Pancreas (tissue), 10 donors: ENCODE results near the gene EYA3. TPM values are rescaled to one million over a fixed set of nuclear protein-coding genes. Genes with fewer than 3 reads are reported as not detected.

Experiments used
- ATAC-seq, 4 donors: fragments of 200-7000 bp; cut with Tn5 transposase; one replicate each; pipeline versions ENCODE4 v1.8.0 to v1.9.1; 2020; ENCODE audit warnings: mild to moderate bottlenecking in 4 of 4, moderate library complexity in 4 of 4
- DNase-seq, 6 donors: peaks; one replicate each; pipeline ENCODE4 v3.0.0-alpha.2; 2020
- FAIRE-seq: peaks from 2 replicates; lab custom pipeline; 2012; peaks lifted over from hg19 to GRCh38; lab: Jason Lieb, UNC
- H3K27ac ChIP-seq, 4 donors: fragments of 200-600 bp; sonication (generic); 1 replicate in 3 of 4; 2 replicates in 1 of 4; pipeline versions ENCODE4 v1.5.0 to v1.8.0; 2020
- H3K27me3 ChIP-seq, 4 donors: fragments of 200-600 bp; one replicate each; pipeline ENCODE4 v1.8.0; 2021
- H3K36me3 ChIP-seq, 3 donors: fragments of 200-600 bp; sonication (generic) in 1 of 3; one replicate each; pipeline versions ENCODE4 v1.5.0 to v1.8.0; 2020 to 2021
- H3K4me1 ChIP-seq, 3 donors: fragments of 200-600 bp; one replicate each; pipeline ENCODE4 v1.8.0; 2021
- H3K4me3 ChIP-seq, 4 donors: fragments of 200-600 bp; sonication (generic) in 2 of 4; one replicate each; pipeline versions ENCODE4 v1.5.0 to v1.8.0; 2020 to 2021
- H3K9me3 ChIP-seq, 4 donors: fragments of 200-600 bp; one replicate each; pipeline ENCODE4 v1.8.0; 2021
- CTCF ChIP-seq, 4 donors: fragments of 200-600 bp; sonication (generic) in 3 of 4; IDR thresholded peaks; one replicate each; pipeline versions ENCODE4 v1.5.0 to v1.8.0; 2021; ENCODE audit warnings: antibody characterized with exemption in 4 of 4
- WGBS, 2 donors: extraction: QIAGEN DNeasy Blood & Tissue Kit; methylation state at CpG; one replicate each; pipeline ENCODE4 v1.1.7; 2013; 5-methylcytosine and 5-hydroxymethylcytosine counted together
- intact Hi-C, 3 donors: fragments of 100-400 bp; cut with DNase I; formaldehyde crosslinking; loops; one replicate each; pipeline versions ENCODE4 v1.11.1 to v1.14.2; 2022
- polyA plus RNA-seq, 2 donors: library from polyadenylated mRNA; stranded (reverse); fragments of 200-250 nt; gene quantifications; one replicate each; pipeline ENCODE4 v1.2.3, GENCODE V29; 2013
- total RNA-seq, 6 donors: library from RNA; stranded (reverse); fragmentation: NEBNext Ultra II Directional in 4 of 6; extraction: Animal tissue kit (Norgen Biotek cat#: 25700) in 4 of 6; gene quantifications; one replicate each; pipeline versions ENCODE4 v1.2.1 to v1.2.4, GENCODE V29; 2021 to 2023
- donor health status: healthy with polysubstance abuse.
- donor health status: DM: no; HTN: no; CAD: no; lungs with moderate emphysema.
- donor health status: DM: no; HTN: no; CAD: no.
- donor health status: control.
- donor health status: control.
- donor health status: Bipolar disorder and iron deficiency.
- donor health status: DM: yes; HTN: yes; CAD: no.
- donor health status: DM: no; HTN: no; CAD: no.
- donor health status: DM: no; HTN: no; CAD: no.
- donor health status: DM: yes; HTN: yes; CAD: no.

The EYA3 gene
- total and polyA plus RNA-seq, 8 donors, result 3.4 to 14.6 (median 6.9) TPM

GRCh38 chr1:28085129-28085528 is 3.3 kb downstream of the EYA3 start:
- no peak for ATAC-seq
- no peak for DNase-seq
- H3K4me1 ChIP-seq, result peaks cover 5 to 20% (median 19%) of the 10 kb centered on the region in 3 donors
- H3K27ac ChIP-seq, result no peak overlapping the region
- 85 to 95% methylated on average over 5 of the region's 5 CpGs for WGBS, 2 donors
- peaks cover 0 to 2% (median 0%) of the 10 kb centered on the region in 3 donors for H3K36me3 ChIP-seq
- intact Hi-C loops, result no loop called here
- H3K27me3 ChIP-seq, result no peaks in the 10 kb centered on the region
- H3K4me3 ChIP-seq, result no peak overlapping the region
- no peak for TF ChIP-seq CTCF (IDR thresholded peaks at IDR 0.05)
- FAIRE-seq, result no peak
- no peaks in the 10 kb centered on the region for H3K9me3 ChIP-seq

DNA sequence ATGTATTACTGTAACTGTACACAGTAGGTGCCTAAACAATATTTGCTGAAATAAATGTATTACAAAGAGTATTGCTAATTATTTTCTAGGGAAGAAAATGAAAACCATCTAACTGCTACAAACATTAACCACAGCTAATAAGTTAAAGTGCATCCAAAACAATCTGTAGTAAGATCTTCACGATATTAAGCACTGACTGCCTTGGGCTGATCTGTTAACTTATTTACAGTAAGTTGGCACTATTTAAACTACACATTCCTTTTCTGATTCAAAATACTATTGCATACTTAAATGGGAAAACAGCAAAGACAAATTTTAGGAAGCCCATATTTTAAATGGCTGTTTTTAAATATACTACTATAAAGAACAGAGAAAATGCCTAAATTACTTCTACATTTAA is 4.5 kb downstream of the EYA3 start:
- H3K36me3 ChIP-seq, result peaks cover 0 to 5% (median 0%) of the 10 kb centered on the region in 3 donors
- no peak for TF ChIP-seq CTCF (IDR thresholded peaks at IDR 0.05)
- peaks cover 5 to 25% (median 24%) of the 10 kb centered on the region in 3 donors for H3K4me1 ChIP-seq
- no peaks in the 10 kb centered on the region for H3K27me3 ChIP-seq
- no peak for ATAC-seq
- no peak overlapping the region for H3K4me3 ChIP-seq
- no peak for FAIRE-seq
- 9 to 14% methylated on average over 1 of the region's 1 CpG for WGBS, 2 donors
- intact Hi-C loops, result no loop called here
- no peaks in the 10 kb centered on the region for H3K9me3 ChIP-seq
- no peak for DNase-seq
- H3K27ac ChIP-seq, result no peak overlapping the region

GRCh38 chr1:28078680-28079626 is 9.5 kb downstream of the EYA3 start:
- H3K27ac ChIP-seq, result peak overlapping the region in 2 of 4 donors; percentile 53 to 61
- intact Hi-C loops, result no loop called here

DNA sequence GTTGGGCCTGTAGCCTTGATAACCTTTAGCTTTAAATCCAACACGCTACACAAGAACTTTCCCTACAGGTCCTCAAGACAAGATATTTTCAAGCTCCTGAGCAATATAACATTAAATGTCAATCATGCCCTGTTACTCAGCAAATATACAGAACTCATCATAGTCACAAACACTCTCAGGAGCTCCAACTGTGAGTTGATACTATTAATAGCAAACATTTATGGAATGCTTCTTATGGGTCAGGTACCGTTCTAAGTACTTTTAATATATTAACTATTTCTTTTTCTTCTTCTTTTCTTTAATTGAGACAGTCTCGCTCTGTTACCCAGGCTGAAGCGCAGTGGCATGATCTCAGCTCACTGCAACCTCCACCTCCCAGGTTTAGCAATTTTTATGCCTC is 10.1 kb downstream of the EYA3 start:
- ATAC-seq, result no peak
- FAIRE-seq, result no peak
- intact Hi-C loops, result no loop called here
- no peak for DNase-seq
- Histone ChIP-seq H3K36me3 (peaks cover 0 to 5% (median 0%) of the 10 kb centered on the region in 3 donors), H3K9me3 (no peaks in the 10 kb centered on the region), H3K27me3 (no peaks in the 10 kb centered on the region), H3K4me1 (peaks cover 6 to 10% (median 8%) of the 10 kb centered on the region in 3 donors), H3K27ac (peak overlapping the region in 1 of 4 donors; percentile 61), H3K4me3 (no peak overlapping the region)
- TF ChIP-seq CTCF (IDR thresholded peaks at IDR 0.05), result no peak
- WGBS, 2 donors, result 76 to 85% methylated on average over 4 of the region's 4 CpGs

More at GRCh38 chr1:28078680-28079626, 9.5 kb downstream of the EYA3 start:
- Histone ChIP-seq H3K4me1 (peaks cover 6 to 15% (median 10%) of the 10 kb centered on the region in 3 donors), H3K9me3 (no peaks in the 10 kb centered on the region), H3K4me3 (no peak overlapping the region), H3K27me3 (no peaks in the 10 kb centered on the region), H3K36me3 (peaks cover 0 to 5% (median 0%) of the 10 kb centered on the region in 3 donors)
- TF ChIP-seq CTCF (IDR thresholded peaks at IDR 0.05), result no peak
- DNase-seq (no peak), ATAC-seq (peak; percentile 53 to 77 (median 64)), FAIRE-seq (no peak)
- WGBS, 2 donors, result 48 to 64% methylated on average over 8 of the region's 8 CpGs
